GM06990 (cell line): ENCODE measurements around the gene VARS1.

ENCODE experiments used
- DNase-seq: peaks from one replicate; pipeline ENCODE4 v3.0.0-alpha.2; 2011; ENCODE audit not compliant: insufficient read length; ENCODE audit errors: extremely low read depth
- H3K27me3 ChIP-seq: replicated peaks from 2 replicates; pipeline ENCODE4 v1.6.0; 2011; ENCODE audit warnings: low read length; ENCODE audit not compliant: control insufficient read depth, insufficient read depth
- H3K36me3 ChIP-seq: 2 replicates; pipeline ENCODE4 v1.5.1; 2011; ENCODE audit warnings: low read length; ENCODE audit not compliant: control insufficient read depth, insufficient read depth
- H3K4me3 ChIP-seq: replicated peaks from 2 replicates; pipeline ENCODE4 v1.5.1; 2011; ENCODE audit warnings: low read depth, mild to moderate bottlenecking, control low read depth, low read length
- CTCF ChIP-seq: IDR thresholded peaks from 2 replicates; pipeline ENCODE4 v1.5.1; 2011; ENCODE audit warnings: low read length, control low read depth, mild to moderate bottlenecking, inconsistent platforms; ENCODE audit not compliant: insufficient read depth, poor library complexity, severe bottlenecking

The VARS1 gene

GRCh38 chr6:31837369-31838113, 42.0 kb upstream of the VARS1 start:
- no peak for TF ChIP-seq CTCF
- Histone ChIP-seq H3K36me3 (peaks cover 19% of the 10 kb centered on the region), H3K27me3 (no peaks in the 10 kb centered on the region), H3K4me3 (peak overlapping the region; percentile 78)
- no peak for DNase-seq

DNA sequence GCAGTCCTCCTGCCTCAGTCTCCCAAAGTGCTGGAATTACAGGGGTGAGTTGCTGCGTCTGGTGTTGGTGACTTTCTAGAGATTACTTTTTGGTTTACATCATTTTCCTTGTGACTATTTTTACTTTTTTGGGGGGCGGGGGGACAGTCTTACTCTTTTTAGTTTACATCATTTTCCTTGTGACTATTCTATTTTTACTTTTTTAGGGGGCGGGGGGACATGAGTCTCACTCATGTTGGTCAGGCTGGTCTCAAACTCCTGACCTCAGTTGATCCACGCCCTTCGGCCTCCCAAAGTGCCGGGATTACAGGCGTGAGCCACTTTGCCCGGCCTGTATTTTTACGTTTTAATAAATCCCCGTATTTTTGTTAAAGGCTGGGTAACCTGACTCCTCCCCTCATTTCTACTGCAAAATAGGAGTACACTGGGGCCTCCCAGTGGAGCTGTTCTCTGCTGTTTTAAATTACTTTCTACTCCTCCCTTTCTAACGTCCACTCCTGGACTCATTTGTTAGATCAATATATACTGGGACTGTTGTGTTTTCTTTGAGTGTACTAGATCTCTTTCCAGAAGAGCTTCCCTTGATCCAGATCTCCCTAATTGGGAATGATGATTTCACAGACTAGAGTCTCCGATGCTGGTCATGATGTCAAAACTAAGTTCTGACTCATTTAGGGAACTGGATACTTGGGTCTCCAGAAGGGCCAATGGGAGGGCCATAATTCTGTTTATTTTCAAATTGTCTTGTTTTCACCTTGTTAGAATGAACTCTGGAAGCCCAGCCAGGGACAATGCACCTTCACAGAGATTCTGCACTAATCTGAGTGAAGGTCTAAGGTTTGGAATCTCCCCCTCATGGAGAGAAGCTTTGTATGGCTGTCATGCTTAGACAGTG, 41.2 kb upstream of the VARS1 start:
- peak; percentile 3 for TF ChIP-seq CTCF
- H3K4me3 ChIP-seq: peak overlapping the region; percentile 78
- no peaks in the 10 kb centered on the region for H3K27me3 ChIP-seq
- H3K36me3 ChIP-seq: peaks cover 19% of the 10 kb centered on the region
- no peak for DNase-seq

GRCh38 chr6:31836047-31836473, 40.5 kb upstream of the VARS1 start:
- Histone ChIP-seq H3K27me3 (no peaks in the 10 kb centered on the region), H3K36me3 (peaks cover 19% of the 10 kb centered on the region), H3K4me3 (peak overlapping the region; percentile 78)
- no peak for DNase-seq
- TF ChIP-seq CTCF: no peak

DNA sequence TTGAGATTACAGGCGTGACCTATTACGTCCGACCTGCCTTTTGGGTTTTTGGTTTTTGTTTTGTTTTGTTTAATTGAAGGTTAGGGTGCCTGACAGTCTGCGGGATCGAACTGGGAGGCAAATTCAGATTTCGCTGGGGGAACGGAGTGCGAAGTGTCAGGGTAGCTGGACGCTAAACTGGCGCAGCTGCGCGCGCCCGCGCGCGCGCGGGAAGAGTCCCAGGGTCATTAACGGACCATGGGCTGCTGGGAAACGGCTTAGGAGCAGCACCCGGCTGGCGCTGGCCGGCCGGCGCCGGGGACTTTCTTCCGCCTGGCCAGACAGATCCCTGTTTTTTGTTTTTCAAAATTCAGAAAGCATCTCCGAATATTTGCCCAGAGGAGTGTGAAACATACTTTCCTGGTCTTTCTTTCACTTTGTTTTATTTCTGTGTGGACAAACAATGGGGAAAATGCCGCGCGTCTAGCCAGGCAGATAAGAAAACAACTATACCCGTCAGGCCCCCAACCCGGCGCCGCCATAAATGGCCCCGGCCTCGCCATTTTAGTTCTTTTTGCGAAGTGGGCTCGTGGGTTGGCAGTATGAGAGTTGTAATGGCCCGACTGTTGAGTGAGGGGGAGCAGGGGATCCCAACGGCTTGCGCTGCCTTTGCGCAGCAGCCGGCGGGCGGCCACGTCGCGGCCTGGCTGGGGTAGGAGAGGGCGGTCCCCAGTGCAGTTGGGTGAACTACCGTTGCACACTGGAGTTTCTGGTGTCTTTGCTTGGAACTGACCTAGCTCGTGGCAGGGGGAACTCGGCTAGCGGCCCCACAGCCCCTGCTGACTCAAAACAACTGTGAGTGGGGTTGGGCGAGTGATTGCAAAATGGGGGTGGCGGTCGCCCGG, 39.1 kb upstream of the VARS1 start:
- H3K27me3 ChIP-seq: no peaks in the 10 kb centered on the region
- DNase-seq: peak; percentile 95
- peaks cover 15% of the 10 kb centered on the region for H3K36me3 ChIP-seq
- TF ChIP-seq CTCF: no peak
- H3K4me3 ChIP-seq: peak overlapping the region; percentile 78

DNA sequence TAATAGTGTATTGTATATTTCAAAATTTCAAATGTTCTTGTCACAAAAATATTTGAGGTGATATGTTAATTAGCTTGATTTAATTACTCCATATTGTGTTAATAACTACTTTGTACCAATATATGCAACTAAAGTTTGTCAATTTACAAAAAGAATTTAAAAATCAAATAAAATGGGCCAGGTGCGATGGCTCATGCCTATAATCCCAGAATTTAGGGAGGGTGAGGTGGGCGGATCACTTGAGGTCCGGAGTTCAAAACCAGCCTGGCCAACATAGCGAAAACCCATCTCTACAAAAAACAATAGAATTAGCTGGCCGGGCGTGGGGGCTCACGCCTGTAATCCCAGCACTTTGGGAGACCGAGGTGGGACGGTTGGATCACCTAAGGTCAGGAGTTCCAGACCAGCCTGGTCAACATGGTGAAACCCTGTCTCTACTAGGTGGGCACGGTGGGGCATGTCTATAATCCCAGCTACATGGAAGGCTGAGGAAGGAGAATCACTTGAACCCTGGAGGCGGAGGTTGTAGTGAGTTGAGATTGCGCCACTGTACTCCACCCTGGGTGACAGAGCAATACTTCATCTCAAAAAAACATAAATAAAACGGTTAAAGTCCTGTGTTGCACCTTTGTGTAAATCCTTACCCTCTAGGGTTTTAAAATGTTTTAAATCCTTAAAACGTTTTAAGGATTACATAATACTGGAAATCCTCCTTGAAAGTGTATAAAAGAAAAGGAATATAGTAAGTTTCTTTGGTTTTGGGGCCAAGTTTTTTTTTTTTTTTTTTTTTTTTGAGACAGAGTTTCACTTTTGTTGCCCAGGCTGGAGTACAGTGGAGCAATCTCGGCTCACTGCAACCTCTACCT, 36.0 kb upstream of the VARS1 start:
- Histone ChIP-seq H3K4me3 (peak overlapping the region; percentile 77), H3K27me3 (no peaks in the 10 kb centered on the region), H3K36me3 (no peaks in the 10 kb centered on the region)
- no peak for TF ChIP-seq CTCF
- no peak for DNase-seq
